GM21737 (cell line): ENCODE results near the gene PLPP3.

ENCODE experiments used
- ATAC-seq: cut with Tn5 transposase; IDR thresholded peaks from one replicate; pipeline ENCODE4 v1.9.1; 2021; ENCODE audit warnings: mild to moderate bottlenecking, moderate library complexity; ENCODE audit not compliant: unreplicated experiment

Gene PLPP3

DNA sequence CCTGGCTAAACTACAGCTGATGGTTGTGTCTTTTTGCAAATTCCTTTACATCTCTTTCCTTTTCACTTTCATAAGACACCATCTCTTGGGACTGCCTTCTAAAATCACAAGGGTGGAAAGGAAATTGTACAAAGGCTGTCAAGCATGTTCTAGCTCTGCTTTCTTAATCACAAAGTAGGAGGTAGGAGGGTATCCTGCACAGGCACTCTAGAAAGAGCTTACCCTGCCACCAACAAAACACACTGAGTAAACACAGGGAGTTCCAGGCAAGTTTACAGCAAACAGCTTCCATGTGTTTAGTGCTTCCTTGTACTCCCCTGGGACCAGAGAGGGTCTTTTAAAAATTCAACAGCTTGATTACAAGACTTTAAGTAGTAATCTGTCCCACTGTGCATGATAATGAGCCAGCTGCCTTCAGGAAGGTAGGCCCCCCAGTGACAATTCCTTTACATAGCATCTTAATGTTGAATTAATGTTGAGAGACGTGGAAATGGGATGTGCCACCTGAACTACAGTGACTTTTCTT, 2.4 kb downstream of the PLPP3 start:
- no peak for ATAC-seq

DNA sequence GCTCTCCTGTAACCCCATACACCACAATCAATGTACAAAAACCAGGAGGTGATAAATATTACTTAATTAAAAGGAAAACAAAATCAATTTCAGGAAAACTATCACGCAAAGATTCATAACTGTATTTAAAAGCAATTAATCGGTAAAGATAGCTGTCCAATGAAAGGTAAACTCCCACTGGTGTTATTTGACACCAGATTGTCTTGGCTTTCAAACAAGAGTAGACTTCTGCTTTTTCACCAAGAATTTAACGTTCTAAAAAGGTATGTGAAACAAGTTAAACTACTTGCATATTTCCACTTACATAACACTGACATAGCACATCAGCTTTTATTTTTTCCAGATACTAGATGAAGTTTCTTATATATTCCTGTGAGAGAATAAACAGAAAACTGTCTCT, 3.5 kb downstream of the PLPP3 start:
- ATAC-seq = no peak

DNA sequence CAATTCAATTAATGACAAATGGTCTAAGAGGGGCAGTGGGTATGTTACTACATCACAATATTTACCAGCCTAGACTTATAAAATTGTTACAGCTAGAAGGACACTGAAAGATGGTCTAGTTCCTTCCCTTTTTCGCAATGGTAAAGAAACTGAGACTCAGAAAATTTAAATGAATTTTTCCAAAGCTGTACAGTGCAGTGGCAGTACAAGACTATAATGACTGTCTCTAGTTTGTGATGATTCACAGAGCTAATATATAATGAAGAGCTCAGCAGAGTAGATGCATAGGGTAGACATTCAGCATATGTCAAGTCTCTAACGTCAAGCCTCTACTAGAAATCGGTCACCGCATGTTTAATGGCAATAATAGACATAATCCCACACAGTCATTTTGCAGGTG, 4.6 kb downstream of the PLPP3 start:
- no peak for ATAC-seq

DNA sequence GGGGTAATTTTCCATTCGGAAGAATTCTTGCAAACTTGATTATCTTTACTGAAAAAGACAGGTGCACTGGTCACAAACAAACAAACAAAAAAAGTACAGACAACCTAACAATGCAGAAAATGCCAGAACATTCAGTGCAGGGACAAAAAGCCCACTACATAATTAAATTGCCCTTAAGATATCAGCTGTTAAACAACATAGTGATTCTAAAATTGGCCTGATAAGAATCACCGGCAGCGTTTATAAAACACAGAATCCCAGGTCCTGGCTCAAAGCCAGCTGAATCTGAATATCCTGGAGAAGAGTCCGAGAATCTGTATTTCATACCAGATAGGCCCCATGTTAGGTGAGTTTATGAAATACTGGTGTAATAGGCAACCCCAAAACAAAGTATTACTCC, 6.1 kb downstream of the PLPP3 start:
- no peak for ATAC-seq

DNA sequence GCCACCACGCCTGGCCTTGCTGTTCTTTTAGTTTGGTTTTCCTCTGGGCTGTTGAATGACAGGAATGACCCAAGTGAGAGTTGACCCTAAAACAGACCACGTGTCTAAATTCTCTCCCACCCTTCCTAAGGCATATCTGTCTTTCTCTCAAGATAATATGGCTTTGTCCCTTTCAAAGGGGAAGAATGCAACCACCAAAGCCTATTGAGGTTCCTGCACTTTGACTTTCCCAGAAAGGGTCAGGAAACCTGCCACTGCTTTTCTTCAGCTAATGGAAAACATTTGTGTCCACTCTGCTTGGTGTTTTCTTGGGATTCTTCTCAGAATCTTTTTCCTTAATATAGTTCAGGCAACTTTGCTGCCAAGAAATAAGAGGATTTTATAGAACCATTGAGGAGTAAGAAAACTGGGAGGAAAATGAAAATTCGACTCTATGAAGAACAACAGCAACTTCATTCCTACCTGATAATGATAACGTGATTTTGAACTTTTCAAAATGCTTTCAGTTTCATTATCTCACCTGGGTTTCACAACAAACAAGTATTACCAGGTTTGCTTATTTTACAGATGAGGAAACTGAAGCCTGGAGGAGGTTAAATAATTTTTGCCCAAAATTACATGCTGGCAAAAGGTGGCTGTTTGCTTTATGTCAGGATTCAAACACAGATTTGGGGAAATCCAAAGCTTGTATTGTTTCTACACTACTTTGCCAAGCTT, 6.9 kb downstream of the PLPP3 start:
- ATAC-seq = no peak

DNA sequence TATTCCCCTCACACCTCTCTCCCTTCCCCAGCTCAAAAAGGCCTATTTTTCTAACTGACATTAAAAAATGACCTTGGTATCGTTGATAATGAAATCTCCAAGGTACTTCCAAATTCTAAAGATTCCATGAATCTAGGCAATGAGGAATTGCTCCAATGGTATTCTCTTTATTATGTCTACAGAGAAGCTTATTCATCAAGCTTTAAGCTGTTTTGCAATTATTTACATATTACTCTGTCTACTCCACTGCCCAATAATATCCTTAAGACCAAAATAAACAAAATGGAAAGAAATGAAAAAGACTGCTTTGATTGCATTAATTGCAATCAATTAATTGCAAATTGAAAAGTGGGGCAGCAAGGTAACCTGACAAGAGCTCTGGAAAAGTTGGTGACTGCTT, 7.9 kb downstream of the PLPP3 start:
- ATAC-seq = no peak

DNA sequence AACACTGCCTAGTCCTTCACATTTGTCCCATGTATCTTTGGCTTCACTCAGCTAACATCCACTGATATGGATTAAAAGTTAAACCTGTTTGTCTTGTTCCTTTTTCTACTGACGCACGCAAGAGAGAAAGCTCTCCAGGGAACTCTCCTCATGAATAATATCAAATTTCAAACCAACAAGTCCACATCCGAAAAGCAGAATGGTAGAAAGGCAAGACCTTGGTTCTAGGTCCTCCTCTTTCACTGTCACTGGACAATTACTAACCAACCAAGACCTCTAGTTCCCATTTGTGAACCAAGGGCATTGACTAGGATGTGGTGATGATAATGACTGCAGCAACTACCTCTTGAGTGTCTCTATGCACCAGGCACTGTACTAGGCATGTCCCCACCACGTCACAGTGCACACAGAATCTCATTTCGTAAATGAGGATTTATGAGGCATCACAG, 8.4 kb downstream of the PLPP3 start:
- no peak for ATAC-seq

DNA sequence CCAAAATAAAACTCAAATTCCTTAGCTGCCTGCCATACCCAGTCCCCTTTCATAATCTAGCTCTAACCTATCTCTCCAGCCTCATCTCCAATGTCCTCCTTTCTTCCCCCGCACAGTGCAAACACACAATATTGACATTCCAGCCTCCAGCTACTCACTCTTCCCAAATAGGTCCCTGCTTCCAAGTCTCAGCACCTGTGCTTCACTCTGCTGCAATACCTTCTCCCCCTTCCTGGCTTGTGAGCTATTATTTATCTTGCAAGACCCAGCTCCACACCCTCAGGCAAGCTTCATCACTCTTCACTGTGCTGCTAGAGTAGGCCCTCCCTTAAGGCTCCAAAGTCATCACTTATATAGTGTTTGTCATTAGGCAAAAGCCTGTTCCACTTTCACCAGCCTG, 9.7 kb downstream of the PLPP3 start:
- no peak for ATAC-seq

DNA sequence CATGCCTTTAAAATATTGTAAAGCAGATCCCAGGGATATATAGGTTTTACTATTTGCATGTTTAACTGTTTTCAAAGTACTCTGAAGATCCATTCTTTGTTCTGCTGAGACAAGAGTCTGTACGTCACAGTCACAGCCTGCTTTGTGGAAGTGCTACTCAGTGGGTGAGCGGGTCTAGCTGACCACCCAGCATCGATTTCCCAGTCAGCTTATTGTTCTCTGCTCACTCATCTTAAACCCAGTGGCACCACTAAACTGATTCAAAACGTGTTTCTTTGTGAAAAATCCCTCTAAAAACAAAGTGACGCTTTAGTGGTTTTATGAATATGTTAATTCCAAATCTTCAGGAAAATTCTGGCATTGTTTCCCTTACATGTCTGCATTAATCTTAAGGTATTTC, 12.4 kb downstream of the PLPP3 start:
- no peak for ATAC-seq

DNA sequence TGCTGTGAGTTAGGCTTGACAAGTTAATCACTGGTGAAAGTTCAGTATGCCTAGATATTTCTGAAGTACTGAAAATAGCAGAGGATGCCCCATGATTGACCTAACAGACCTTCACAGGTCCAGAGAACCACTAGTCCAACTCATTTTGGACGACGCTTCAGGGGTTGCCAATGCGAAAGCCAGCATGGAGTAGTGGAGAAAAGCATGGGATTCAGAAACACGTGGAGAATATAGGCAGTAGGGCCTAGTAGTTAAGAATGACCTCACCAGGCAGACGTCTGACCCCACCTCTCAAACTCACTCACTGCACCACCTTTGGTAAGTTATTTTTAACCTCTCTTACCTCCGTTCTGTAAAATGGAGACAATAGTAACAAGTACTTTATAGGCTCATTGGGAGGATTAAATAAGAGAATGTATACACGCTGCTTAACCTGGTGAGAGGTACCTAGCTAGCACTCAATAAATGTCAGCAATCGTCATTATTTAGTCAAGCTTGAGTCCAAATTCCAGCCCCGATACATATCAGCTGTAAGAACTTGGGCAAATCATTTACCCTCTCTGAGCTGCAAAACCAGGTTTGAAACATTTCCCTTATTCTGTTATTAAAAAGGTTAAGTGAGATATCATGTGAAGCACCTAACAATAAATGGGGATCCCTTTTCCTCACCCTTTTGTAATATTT, 13.2 kb downstream of the PLPP3 start:
- ATAC-seq = no peak

DNA sequence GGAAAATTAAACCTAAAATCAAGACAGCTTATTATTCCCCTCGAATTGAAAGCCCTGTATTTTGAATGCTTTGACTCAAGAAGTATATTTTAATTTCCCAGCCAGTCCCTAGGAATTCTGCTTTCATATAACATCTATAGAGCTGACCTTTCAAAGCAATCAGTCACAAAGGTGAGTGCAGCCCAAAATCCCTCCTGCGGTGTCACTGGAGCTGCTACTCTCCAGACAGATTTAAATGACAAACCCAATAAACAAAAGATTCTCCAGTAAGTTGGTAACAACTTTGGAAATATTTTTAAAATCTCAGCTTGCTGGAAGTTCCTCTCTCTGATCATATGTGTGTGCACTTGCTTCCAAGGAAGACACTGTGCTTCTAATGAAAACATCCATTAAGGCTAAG, 14.7 kb downstream of the PLPP3 start:
- no peak for ATAC-seq

DNA sequence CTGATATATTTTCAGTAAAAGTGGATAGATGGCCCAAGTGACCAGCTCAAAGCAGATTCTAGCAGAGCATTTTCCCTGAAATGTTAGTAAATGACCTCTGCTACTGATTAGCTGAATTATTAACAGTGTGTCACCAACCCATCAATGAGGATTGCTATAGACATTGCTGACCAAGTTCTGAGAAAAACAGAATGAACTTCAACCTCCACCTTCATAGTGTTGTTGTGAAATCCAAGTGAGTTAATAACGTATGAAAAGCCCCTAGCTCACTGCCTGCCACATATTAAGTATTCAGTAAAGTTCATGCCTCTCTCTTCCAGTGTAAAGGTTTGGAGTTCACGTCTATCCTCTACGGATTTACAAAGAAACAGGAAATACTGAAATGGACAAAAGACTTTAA, 15.8 kb downstream of the PLPP3 start:
- no peak for ATAC-seq

DNA sequence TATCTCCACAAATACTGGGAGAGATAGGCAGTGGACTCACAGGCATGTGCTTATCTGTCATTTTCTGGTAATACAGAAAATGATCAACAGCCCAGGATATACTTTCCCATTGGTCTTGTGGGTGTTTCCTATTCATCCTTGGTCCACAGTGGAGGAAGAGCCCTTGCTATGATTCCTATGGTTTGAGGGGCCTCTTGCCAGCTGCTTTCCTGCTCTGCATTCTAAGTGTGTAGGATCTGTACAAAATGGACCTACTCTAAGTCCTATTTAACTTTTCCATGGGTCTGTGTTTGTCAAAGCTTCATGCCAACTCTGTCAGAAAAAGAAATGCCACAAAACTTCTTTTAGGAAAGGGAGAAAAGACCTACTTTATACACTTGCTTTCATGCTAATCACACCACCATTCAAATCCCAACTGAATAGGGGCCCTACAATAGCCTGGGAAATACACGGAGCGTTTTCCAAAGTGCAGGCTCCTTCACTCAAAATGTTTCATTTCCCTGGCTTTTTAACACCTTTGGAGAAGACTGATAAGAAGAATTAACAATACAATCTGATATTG, 16.4 kb downstream of the PLPP3 start:
- ATAC-seq = no peak

DNA sequence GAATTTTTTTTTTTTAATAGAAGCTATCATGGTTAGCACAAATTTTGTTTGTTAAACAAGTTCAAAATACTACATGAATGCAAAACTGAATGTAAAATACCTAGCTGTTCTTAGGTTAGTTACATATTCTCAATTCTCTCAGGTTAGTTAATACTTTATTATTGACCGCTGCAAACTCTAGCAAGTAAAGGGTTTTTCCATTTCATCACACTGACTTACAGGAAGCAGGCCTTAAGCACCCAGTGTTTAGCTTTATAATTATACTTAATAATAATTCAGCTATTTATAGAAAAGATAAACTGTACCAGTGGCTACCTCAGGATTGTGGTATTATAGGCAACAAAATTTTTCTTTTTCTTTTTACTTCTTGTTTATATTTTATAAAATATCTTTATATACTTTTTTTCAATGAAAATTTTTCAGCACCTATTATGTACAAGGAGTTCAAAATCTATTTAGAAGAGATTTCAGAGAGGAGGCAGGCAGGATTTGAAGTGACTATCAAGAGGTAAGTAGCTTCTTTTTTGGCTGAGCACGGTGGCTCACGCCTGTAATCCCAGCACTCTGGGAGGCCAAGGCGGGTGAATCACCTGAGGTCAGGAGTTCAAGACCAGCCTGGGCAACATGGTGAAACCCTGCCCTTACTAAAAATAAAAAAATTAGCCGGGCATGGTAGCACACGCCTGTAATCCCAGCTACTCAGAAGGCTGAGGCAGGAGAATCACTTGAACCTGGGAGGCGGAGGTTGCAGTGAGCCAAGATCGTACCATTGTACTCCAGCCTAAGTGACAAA, 17.9 kb downstream of the PLPP3 start:
- ATAC-seq = no peak

DNA sequence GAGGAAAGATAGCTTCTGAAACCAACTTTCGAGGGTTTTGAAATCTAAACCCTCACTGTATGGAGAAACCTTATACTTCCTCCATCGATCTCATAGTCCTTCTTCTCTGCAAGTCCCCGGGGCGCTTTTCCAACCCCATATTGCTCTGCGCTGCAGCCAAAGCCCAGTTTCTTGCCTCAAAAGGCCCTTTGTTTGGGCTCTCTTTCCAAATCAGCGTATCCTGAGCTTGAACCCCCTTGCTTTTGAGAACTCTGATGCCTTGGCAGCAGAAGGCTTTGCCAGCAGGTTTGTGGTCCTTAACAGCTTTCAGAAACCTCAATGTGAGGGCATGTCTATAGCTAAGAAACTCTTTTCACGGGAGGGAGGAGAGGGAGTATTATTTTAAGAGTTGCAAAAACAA, 21.6 kb downstream of the PLPP3 start:
- no peak for ATAC-seq

DNA sequence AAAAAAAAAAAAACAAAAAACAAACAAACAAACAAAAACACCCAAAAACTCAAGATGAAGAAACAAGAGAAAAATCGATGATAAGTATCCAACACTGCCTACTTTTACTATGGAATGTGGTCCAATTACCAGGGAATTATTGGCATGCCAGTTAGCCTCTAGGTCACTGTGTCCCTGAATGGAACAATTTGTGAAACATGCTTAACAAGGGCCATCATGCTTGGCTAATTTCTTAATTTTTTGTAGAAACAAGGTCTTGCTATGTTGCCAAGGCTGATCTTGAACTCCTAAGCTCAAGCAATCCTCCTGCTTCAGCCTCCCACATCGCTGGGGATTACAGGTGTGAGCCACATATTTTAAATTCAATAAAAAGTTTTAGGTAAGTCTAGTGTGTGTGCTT, 23.9 kb downstream of the PLPP3 start:
- ATAC-seq = no peak

DNA sequence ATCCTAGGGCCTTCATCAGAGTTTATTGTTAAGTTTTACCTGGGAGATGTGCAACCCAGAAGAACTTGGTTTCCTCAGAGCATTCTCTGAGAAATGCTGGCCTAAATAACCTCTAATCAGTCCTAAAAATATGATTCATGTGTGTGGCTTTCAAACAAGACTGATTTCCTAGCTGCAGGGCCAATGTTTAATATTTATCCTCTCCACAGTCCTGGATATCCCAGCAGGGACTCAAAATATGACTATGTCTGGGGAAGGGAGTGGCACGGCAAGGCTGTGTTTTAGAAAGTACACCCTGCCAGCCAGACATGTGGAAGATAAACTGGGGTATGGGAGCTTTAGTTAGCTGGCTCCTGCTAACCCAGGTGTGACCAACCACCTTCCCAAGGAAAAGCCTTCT, 26.3 kb downstream of the PLPP3 start:
- no peak for ATAC-seq

DNA sequence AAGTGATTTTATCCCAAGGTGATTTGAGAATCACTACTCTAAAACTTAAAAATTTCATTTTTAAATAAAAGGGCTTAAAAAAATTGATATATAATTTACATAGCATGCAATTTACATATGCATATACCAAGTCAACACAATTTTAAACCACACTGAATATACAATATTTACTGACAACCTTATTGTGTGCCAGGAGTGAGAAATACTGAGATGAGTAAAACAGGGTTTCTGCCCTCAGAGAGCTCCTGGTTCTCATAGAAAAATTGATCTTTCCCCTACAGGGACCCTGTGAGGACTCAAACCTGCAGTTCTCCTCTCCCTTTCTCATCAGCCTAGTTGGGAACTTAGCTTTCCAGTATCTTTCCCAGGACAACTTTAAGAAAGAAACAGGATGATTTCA, 27.0 kb downstream of the PLPP3 start:
- ATAC-seq = no peak

DNA sequence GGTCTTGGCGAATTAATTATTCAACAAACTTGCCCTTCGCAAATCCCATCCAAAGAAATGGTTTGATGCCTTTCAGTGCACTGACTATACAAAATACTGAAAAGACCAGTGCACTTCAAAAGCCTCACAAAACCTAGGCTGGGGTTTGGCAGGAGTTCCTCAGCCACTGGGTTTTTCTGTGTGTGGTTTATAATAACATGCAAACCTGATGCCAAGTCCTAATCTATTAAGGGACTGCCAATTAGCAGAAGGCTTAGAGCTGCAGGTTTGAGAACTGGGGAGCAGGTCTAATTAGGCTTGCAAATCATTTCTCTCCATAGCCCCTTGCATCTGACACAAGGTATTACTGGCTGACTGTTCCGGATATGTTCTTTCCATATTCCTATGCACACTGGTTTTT, 27.7 kb downstream of the PLPP3 start:
- ATAC-seq = no peak

DNA sequence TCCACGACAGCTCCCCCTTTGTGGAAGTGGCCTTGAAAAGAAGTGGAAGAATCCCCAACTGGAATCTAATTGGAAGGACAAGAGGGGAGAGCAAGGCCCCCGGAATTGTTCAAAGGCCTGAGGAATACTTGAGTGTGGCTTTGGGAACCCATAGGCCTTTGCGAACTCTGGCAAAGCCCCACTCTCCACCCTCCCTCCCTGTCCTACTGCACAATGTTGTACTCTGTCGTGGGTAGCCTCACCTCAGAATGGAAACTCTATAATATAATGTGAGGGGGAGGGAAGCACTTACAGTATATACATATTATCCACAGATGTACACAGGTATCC, 28.5 kb downstream of the PLPP3 start:
- ATAC-seq = no peak

DNA sequence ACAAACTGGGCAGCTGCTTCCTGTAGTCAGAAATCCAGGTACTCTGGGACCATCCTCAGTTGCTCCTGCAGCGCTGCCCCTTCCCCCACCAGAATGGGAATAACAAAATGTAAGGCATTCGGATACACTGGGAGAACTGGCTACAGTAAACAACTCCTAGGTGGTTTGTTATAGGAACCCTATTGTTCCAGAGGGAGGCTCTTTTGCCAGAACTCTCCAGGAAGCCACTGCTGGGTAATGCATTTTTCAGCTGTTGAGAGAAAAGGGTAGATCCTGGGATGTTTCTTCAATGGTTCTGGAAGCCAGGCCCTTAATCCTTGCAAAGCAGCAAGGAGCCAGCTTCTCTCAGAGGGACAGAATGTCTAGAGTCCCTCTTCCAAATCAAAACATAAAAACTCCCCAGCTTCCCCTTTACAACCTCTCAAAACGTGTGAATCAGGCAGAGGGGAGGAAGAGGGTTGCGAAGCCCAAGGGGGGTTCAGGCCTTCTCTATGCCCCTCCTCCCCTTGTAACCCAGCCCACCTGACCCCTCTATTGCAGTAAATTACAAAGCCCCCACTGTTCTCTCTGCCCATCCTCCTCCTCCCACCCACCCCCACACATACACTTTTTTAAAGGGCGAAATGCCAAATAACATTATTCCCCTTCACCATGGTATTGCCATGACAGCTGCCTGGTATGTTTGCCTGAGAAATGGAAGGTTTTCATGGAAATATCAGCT, 29.1 kb downstream of the PLPP3 start:
- no peak for ATAC-seq
